Endothelial cell of umbilical vein (primary cell): ENCODE measurements around the gene ITGA7. TPM values are rescaled to one million over a fixed set of nuclear protein-coding genes. Genes with fewer than 3 reads are reported as not detected.

Experiments used
- BruUV-seq: library from RNA; stranded (reverse); fragments of 400-500 nt; replicated peaks from 2 replicates; lab custom pipeline; 2021; lab: Mats Ljungman, UMichigan
- CTCF ChIA-PET: fragments of 300-600, 350-600 bp; sonication (Branson Sonifier 250); formaldehyde crosslinking; loops from one replicate; lab custom pipeline; 2021; ENCODE audit warnings: antibody characterized with exemption, inconsistent platforms; lab: Charles Lee
- POLR2A ChIA-PET: fragments of 300-600, 350-600 bp; sonication (Branson Sonifier 250); formaldehyde crosslinking; loops from one replicate; lab custom pipeline; 2021; ENCODE audit warnings: antibody characterized with exemption, inconsistent platforms; lab: Charles Lee
- DNase-seq: peaks from one replicate; pipeline ENCODE4 v3.0.0-alpha.2; 2011; ENCODE audit warnings: low read depth, low spot score
- FAIRE-seq: peaks from 2 replicates; lab custom pipeline; 2011; peaks lifted over from hg19 to GRCh38; lab: Jason Lieb, UNC
- H2AFZ ChIP-seq: 2 replicates; pipeline ENCODE4 v1.6.0; 2012; ENCODE audit warnings: low read depth, low read length, control low read depth, inconsistent platforms
- H3K27ac ChIP-seq: 2 replicates; pipeline ENCODE4 v1.5.1; 2011; ENCODE audit warnings: low read depth, mild to moderate bottlenecking, control low read depth, low read length, moderate library complexity; ENCODE audit not compliant: insufficient read depth
- H3K27me3 ChIP-seq, 2 experiments: 2 replicates each; pipeline versions ENCODE4 v1.6.0 to v1.6.1; 2011; ENCODE audit warnings: low read length in 2 of 2, mixed read lengths in 1 of 2; ENCODE audit not compliant: control insufficient read depth in 2 of 2, insufficient read depth in 2 of 2
- H3K36me3 ChIP-seq, 2 experiments: 2 replicates in 1 of 2; 3 replicates in 1 of 2; pipeline ENCODE4 v1.5.1; 2011; ENCODE audit warnings: low read length in 2 of 2, mild to moderate bottlenecking in 1 of 2, moderate library complexity in 1 of 2; ENCODE audit not compliant: control insufficient read depth in 2 of 2, insufficient read depth in 2 of 2; ENCODE audit errors: extremely low read depth in 1 of 2
- H3K4me1 ChIP-seq: 3 replicates; pipeline ENCODE4 v1.5.1; 2011; ENCODE audit warnings: mild to moderate bottlenecking, low read length; ENCODE audit not compliant: control insufficient read depth, insufficient read depth; ENCODE audit errors: extremely low read depth
- H3K4me2 ChIP-seq: 2 replicates; pipeline ENCODE4 v1.6.1; 2011; ENCODE audit warnings: low read length, control low read depth, mixed read lengths; ENCODE audit not compliant: insufficient read depth
- H3K4me3 ChIP-seq, 3 experiments: fragments of 200-600 bp in 1 of 3; sonication (generic), shearing (Covaris generic) in 1 of 3; replicated peaks in 1 of 3; 2 replicates each; pipeline ENCODE4 v1.5.1; 2011 to 2016; ENCODE audit warnings: control low read depth in 3 of 3, low read length in 3 of 3, mild to moderate bottlenecking in 2 of 3, inconsistent platforms in 1 of 3, low read depth in 1 of 3, moderate library complexity in 1 of 3; ENCODE audit not compliant: insufficient read depth in 1 of 3
- H3K79me2 ChIP-seq: 2 replicates; pipeline ENCODE4 v1.6.0; 2012; ENCODE audit warnings: low read length, inconsistent platforms; ENCODE audit not compliant: control insufficient read depth, insufficient read depth
- H3K9ac ChIP-seq: replicated peaks from 2 replicates; pipeline ENCODE3; 2011; ENCODE audit warnings: low read length, control low read depth; ENCODE audit not compliant: insufficient read depth; ENCODE audit errors: extremely low read depth
- H3K9me1 ChIP-seq: replicated peaks from 3 replicates; pipeline ENCODE4 v1.6.0; 2011; ENCODE audit warnings: mild to moderate bottlenecking, low read length; ENCODE audit not compliant: control insufficient read depth, insufficient read depth; ENCODE audit errors: extremely low read depth
- H3K9me3 ChIP-seq: replicated peaks from 2 replicates; pipeline ENCODE4 v1.5.1; 2012; ENCODE audit warnings: low read length, inconsistent platforms; ENCODE audit not compliant: control insufficient read depth, insufficient read depth
- H4K20me1 ChIP-seq: replicated peaks from 2 replicates; pipeline ENCODE3; 2011; ENCODE audit warnings: mild to moderate bottlenecking, low read length; ENCODE audit not compliant: control insufficient read depth, insufficient read depth; ENCODE audit errors: extremely low read depth
- CTCF ChIP-seq, 2 donors: IDR thresholded peaks; 1 replicate in 1 of 2; 2 replicates in 1 of 2; pipeline ENCODE4 v1.5.1; 2011; ENCODE audit warnings: low read length in 2 of 2, mild to moderate bottlenecking in 2 of 2, moderate library complexity in 2 of 2, control low read depth in 1 of 2, inconsistent platforms in 1 of 2, low read depth in 1 of 2; ENCODE audit not compliant: insufficient read depth in 1 of 2; ENCODE audit errors: extremely low read depth in 1 of 2
- EZH2 ChIP-seq: IDR thresholded peaks from 2 replicates; pipeline ENCODE4 v1.6.1; 2012; ENCODE audit warnings: borderline replicate concordance, low read depth, mild to moderate bottlenecking, moderate library complexity, low read length, inconsistent platforms; ENCODE audit not compliant: severe bottlenecking
- FOS ChIP-seq: IDR thresholded peaks from 2 replicates; pipeline ENCODE4 v1.6.1; 2011; ENCODE audit warnings: mild to moderate bottlenecking, low read length, moderate library complexity, borderline replicate concordance; ENCODE audit not compliant: insufficient read depth
- GATA2 ChIP-seq: IDR thresholded peaks from 2 replicates; pipeline ENCODE4 v1.7.0; 2011; ENCODE audit warnings: low read depth, mild to moderate bottlenecking, moderate library complexity, mixed read lengths, low read length; ENCODE audit not compliant: insufficient read length, insufficient read depth
- JUN ChIP-seq: IDR thresholded peaks from 2 replicates; pipeline ENCODE4 v1.6.1; 2011; ENCODE audit warnings: borderline replicate concordance, low read depth; ENCODE audit not compliant: insufficient read length, insufficient read depth
- MAX ChIP-seq: IDR thresholded peaks from 2 replicates; pipeline ENCODE4 v1.6.1; 2011; ENCODE audit not compliant: insufficient read depth, insufficient read length
- MYC ChIP-seq: IDR thresholded peaks from one replicate; pipeline ENCODE4 v1.6.1; 2011; ENCODE audit warnings: mild to moderate bottlenecking, low read depth, low read length
- POLR2A ChIP-seq: IDR thresholded peaks from 2 replicates; pipeline ENCODE4 v1.6.1; 2012; ENCODE audit warnings: low read depth, mild to moderate bottlenecking, control low read depth, low read length
- POLR2AphosphoS5 ChIP-seq: IDR thresholded peaks from 2 replicates; pipeline ENCODE4 v1.6.1; 2012; ENCODE audit warnings: low read depth, mild to moderate bottlenecking, control low read depth, low read length, moderate library complexity; ENCODE audit not compliant: insufficient read depth
- dilution Hi-C: fragments of 300-500 bp; cut with MboI; formaldehyde crosslinking; loops from one replicate; pipeline ENCODE4 v1.15.0; 2019; ENCODE audit warnings: low sequenced_read_pairs; ENCODE audit not compliant: extremely low pct_ligation_motif_present
- intact Hi-C: fragments of 100-400 bp; cut with micrococcal nuclease; formaldehyde crosslinking; loops from one replicate; pipeline ENCODE4 v1.10.0; 2022
- polyA plus RNA-seq, 4 experiments: library from polyadenylated mRNA; depleted of rRNA in 3 of 4; stranded (reverse) in 3 of 4; unstranded in 1 of 4; fragments of >200 nt; gene quantifications; 2 replicates each; pipeline versions ENCODE4 v1.2.1 to v1.2.3, GENCODE V29; 2011 to 2012; ENCODE audit warnings: missing spikeins in 1 of 4
- total RNA-seq: library from RNA; stranded (reverse); gene quantifications from 2 replicates; pipeline ENCODE4 v1.2.3, GENCODE V29; 2021

ITGA7 gene
- total and polyA plus RNA-seq, 2 donors (not counting 3 experiments of a cell fraction or from before 2014, with no cell fraction given): 0.41 to 0.84 TPM

- TF ChIP-seq POLR2AphosphoS5 (no peak), JUN (no peak), MAX (no peak), CTCF (IDR thresholded peaks at IDR 0.05; ENCODE audit: extremely low read depth in 1 of 2, insufficient read depth in 1 of 2, low read depth in 1 of 2, low read length in 2 of 2) (no peak), EZH2 (no peak), GATA2 (no peak), FOS (no peak), MYC (no peak), POLR2A (no peak)
- ChIA-PET CTCF (interaction anchor here (1.5 to 8.2 kb wide), 3 partner anchors 11 to 79 kb away, joined by 6 to 151 read pairs (median 50); partner anchors contain the start of genes BLOC1S1 and RDH5), POLR2A (no interaction called here)
- BruUV-seq: no TSS peak
- DNase-seq: no peak
- Histone ChIP-seq H3K9me1 (no peaks in the 10 kb centered on the region), H3K27ac (no peak overlapping the region), H3K4me3 (no peak overlapping the region), H4K20me1 (no peaks in the 10 kb centered on the region), H2AFZ (no peak overlapping the region), H3K9me3 (no peaks in the 10 kb centered on the region), H3K9ac (no peak overlapping the region), H3K79me2 (no peaks in the 10 kb centered on the region), H3K4me2 (no peak overlapping the region), H3K4me1 (peaks cover 11% of the 10 kb centered on the region), H3K27me3 (no peaks in the 10 kb centered on the region), H3K36me3 (no peaks in the 10 kb centered on the region)
- intact Hi-C loops: loop anchor here (5.0 kb wide), 1 partner anchor 81 kb away; the partner anchor contains the start of genes ORMDL2 and SARNP
- FAIRE-seq: no peak
- dilution Hi-C loops: no loop called here
Measured at GRCh38 chr12:55736076-55736475, 28.4 kb upstream of the ITGA7 start.
